ENCODE measurements around the gene CEP128. TPM values are rescaled to one million over a fixed set of nuclear protein-coding genes. Genes with fewer than 3 reads are reported as not detected.

The CEP128 gene
- total RNA-seq, 1 donor from 2014 or later: 4.1 TPM

GRCh38 chr14:80498533-80498932 lies 443.0 kb downstream of the CEP128 start:
- no peak for DNase-seq (ENCODE audit: extremely low read depth, low read depth, low spot score)

- no peak for DNase-seq (ENCODE audit: extremely low read depth, low read depth, low spot score)
Observed at GRCh38 chr14:80496090-80496489, 445.4 kb downstream of the CEP128 start.

- DNase-seq (ENCODE audit: extremely low read depth, low read depth, low spot score): no peak
Observed at GRCh38 chr14:80494769-80495168, 446.8 kb downstream of the CEP128 start.

GRCh38 chr14:80493620-80494019 lies 447.9 kb downstream of the CEP128 start:
- DNase-seq (ENCODE audit: extremely low read depth, low read depth, low spot score): no peak

GRCh38 chr14:80491650-80492049 lies 449.9 kb downstream of the CEP128 start:
- no peak for DNase-seq (ENCODE audit: extremely low read depth, low read depth, low spot score)

- no peak for DNase-seq (ENCODE audit: extremely low read depth, low read depth, low spot score)
Observed at GRCh38 chr14:80491131-80491530, 450.4 kb downstream of the CEP128 start.

GRCh38 chr14:80489513-80489912 lies 452.0 kb downstream of the CEP128 start:
- no peak for DNase-seq (ENCODE audit: extremely low read depth, low read depth, low spot score)

- no peak for DNase-seq (ENCODE audit: extremely low read depth, low read depth, low spot score)
Observed at GRCh38 chr14:80485764-80486163, 455.8 kb downstream of the CEP128 start.

GRCh38 chr14:80483331-80483730 lies 458.2 kb downstream of the CEP128 start:
- DNase-seq (ENCODE audit: extremely low read depth, low read depth, low spot score): no peak

GRCh38 chr14:80477388-80478160 lies 464.0 kb downstream of the CEP128 start:
- DNase-seq (ENCODE audit: extremely low read depth, low read depth, low spot score): no peak

GRCh38 chr14:80475074-80475473 lies 466.5 kb downstream of the CEP128 start:
- DNase-seq (ENCODE audit: extremely low read depth, low read depth, low spot score): no peak

- DNase-seq (ENCODE audit: extremely low read depth, low read depth, low spot score): no peak
Observed at GRCh38 chr14:80468331-80469122, 473.0 kb downstream of the CEP128 start.

GRCh38 chr14:80465546-80466220 lies 475.9 kb downstream of the CEP128 start:
- no peak for DNase-seq (ENCODE audit: extremely low read depth, low read depth, low spot score)

GRCh38 chr14:80464531-80465149 lies 476.9 kb downstream of the CEP128 start:
- no peak for DNase-seq (ENCODE audit: extremely low read depth, low read depth, low spot score)

GRCh38 chr14:80456209-80456608 lies 485.3 kb downstream of the CEP128 start:
- DNase-seq (ENCODE audit: extremely low read depth, low read depth, low spot score): no peak

GRCh38 chr14:80455031-80455430 lies 486.5 kb downstream of the CEP128 start:
- DNase-seq (ENCODE audit: extremely low read depth, low read depth, low spot score): no peak

- no peak for DNase-seq (ENCODE audit: extremely low read depth, low read depth, low spot score)
Observed at GRCh38 chr14:80448267-80448666, 493.3 kb downstream of the CEP128 start.

GRCh38 chr14:80447392-80447791 lies 494.1 kb downstream of the CEP128 start:
- no peak for DNase-seq (ENCODE audit: extremely low read depth, low read depth, low spot score)
